Erythroblast (primary cell): ENCODE data around the gene PTH1R.

Experiments
- DNase-seq, 2 experiments: peaks; one replicate each; lab custom pipeline; 2025; lab: John Stamatoyannopoulos, UW
- GATA1 ChIP-seq: IDR thresholded peaks from 2 replicates; pipeline ENCODE4 v1.6.1; 2011; ENCODE audit warnings: low read depth, mild to moderate bottlenecking, control low read depth, low read length, moderate library complexity
- POLR2A ChIP-seq: IDR thresholded peaks from 2 replicates; pipeline ENCODE4 v1.6.1; 2011; ENCODE audit warnings: mild to moderate bottlenecking, low read length

PTH1R gene

DNA sequence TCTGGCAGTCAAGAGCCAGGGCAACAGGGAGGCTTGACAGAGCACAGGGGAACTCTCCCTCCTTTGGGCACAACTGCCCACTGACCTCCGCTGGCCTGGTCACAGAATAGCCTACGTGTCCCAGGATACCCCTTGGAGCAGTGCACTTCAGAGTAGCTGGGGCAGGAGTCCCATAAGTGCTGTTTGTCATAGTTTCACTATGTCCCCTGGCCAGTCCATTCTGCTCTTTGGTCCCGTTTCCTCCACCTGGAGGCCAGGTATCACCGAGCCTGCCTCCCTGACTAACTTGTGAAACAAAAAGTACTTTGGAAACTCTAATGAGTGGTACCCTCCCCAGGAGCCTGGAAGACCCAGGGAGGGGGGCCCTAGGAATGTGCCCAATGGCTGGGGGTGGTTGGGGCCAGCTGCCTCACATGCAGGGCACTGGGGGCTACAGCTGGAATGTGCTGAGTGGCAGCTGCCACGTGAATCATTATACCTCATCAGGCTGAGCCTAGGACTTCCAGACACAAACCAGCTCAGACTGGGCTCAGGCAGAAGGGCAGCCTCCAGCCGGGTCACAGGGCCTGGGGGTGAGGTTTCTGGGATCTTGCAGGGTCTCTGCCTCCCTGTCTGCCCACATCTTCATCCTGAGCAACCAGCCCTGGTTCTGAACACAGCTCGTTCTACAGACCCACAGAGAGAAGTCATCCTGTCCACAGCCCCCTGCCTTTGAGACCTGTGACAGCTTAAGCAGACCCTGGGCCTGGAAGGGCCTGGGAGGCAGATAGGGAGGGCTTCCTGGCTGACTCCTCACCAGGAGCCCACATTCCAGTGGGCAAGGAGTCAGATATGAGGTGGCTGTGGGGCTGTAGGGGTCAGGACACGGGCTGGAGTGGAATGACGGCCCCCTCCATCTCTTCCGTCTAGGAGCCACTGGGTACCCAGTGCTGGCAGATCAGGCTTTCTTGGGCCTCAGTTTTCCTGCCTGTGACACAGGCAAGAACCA is 914 bp upstream of the PTH1R start:
- DNase-seq = no peak
- TF ChIP-seq GATA1 (no peak), POLR2A (no peak)

DNA sequence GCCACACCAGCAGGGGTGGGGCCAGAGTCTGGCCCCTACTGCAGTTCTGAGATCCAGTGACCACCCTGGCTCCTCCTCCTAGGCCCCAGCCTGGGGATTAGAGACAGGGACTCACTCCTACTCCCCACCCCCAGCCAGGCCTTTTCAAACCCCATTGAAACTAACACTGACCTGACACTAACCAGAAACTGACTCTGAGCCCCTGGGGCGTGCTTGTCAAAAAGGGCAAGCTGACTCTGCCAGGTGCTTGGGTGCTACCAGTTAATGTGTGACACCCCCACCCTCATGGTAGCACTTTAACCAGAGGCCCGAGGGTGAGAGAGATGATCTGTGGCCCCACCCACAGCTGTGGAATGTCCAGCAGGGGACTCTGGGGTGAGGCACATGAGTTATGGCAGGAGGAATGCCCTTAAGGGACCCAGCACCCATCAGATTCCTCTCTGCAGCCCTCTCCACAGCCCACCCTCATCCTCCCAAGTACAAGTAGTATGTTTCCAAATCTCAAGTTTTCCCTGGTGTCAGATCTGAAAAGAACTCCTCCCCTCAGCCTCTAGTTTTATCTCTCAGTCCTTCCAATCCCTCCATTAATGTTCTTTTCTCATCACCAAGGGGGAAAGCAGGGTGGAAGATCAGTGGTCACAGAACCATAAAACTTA is 1.4 kb downstream of the PTH1R start:
- DNase-seq = no peak

DNA sequence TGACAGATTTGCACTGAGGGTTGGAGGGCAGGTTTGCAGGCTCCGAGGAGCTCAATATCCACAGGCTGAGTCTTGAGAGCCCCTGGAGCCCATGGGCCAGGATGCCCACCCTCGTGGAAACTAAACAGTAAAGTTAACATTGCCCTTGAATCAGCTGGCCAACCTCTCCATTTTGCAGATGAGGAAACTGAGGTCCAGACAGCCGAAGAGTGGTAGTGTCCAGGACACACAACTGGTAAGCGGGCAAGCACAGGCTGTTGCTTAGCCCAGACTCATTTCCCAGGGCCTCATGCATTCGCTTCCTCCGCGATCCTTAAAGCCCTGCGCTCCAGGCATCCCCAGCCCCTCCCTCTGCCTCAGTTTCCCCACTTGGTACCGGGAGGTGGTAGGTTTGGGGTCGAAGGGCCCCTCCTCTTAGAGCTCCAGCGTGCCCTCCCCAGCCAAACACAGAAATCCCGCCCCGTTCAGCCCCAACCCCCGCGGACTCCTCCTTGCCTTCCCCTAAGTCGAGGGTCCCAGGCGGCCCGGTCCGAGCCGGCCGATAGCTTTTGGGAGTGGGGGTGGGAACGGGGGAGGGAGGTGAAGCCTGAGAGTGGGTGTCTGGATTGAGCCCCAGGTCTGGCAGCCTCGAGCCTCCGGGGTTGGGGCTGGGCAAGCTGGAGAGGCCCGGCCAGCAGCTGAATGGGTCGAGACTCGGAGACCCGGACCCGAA is 3.5 kb downstream of the PTH1R start:
- TF ChIP-seq GATA1 (no peak), POLR2A (no peak)
- no peak for DNase-seq

More for the DNA sequence above, 1.4 kb downstream of the PTH1R start:
- TF ChIP-seq POLR2A (no peak), GATA1 (no peak)

DNA sequence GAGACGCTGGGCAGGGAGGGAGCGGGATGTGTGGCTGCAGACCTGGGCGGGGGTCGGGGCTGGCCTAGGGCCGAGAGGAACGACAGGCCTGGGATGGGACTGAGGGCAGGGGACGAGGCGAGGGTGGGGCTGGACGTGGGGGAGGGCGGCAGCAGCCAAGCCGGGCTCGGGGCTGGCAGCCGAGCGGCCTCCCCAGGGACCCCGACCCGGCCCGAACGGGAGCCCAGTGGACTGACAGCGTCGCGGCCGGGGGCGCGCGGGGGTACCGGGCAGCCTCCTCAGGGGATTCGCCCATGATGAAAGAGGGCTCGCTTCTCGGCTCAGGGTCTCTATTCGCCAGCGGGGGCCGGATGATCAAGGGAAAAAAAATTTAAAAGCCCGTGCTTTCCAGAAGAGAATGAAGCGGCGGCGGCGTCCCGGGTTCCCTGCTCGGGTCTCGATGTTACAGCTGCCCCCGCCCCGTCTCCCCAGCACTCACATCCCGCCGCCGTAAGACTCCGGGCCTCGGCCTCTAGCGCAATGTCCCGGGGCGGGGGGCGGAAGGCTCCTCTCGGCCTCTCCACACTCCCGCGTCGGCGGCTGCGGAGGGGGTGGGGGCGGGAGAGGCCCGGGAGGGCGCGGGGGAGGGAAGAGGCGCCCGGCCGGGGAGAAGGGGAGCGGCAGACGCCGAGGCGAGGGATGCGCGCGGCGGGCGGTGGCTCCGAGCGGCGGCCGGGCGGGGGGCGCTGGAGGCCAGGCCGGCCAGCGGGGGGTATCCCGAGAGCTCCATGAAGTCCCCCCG is 4.3 kb downstream of the PTH1R start:
- DNase-seq = no peak
- TF ChIP-seq POLR2A (no peak), GATA1 (no peak)

DNA sequence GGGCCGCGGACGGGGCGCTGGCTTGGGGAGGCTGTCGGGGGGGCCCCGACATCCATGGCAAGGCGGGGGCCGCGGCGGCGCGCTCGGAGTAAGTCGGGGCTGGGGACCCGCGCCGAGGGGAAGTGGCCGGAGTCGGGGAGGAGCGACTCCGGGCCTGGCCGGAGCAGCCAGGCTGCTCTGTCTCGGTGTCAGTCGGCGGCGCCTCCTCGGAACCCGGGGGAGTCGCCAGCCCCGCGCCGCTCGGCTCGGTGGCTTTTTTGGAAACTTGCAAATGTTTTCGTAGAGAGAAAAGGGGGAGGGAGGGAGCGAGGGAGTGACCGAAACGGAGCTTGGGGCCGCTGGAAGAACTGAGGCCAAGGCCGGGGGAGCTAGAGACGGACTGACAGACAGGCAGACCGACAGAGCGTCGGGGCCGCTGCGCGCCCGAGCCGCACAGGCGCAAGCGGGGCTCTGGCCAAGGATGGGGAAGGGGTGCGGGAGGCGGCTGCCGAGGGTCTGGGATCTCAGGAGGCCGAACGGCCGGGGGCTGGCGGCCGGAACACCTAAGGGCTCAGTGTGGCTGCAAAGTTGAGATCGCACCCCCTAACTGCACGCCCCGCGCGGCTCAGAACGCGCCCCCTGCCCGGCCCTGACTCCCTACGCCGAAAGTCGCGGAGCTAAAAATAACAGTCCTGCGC is 5.0 kb downstream of the PTH1R start:
- peak; percentile 15 to 17 for DNase-seq
- TF ChIP-seq POLR2A = no peak
- no peak for TF ChIP-seq GATA1

DNA sequence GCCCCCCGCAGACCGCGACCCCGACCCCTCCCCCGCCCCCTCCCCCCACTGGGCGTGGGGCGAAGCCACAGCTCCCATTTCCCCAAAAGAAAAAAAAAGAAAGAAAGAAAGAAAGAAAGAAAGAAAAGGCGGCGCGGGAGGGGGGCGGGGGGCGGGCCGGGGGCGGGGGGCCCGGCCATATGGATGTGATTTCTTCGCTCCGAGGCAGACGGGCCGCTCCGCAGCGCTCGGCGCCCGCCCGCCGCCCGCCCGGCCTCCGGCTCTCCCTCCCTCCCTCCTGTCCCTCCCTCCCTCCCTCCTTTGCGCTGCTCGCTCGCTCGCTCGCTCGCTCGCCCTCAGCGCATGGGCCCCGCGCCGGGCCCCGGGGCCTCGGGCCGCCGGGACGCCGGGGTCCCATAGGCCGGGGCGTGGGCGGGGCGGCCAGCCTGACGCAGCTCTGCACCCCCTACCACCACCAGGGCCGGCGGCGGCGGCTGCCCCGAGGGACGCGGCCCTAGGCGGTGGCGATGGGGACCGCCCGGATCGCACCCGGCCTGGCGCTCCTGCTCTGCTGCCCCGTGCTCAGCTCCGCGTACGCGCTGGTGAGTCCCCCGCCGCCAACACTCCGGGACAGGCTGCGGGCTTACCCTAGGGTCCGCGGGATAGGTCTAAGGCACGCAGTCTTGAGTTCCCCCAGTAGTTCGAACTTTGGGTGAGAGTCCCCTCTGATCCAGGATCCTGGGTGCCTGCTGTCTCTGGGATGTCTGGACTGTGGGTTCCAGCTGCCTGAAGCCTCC is 5.7 kb downstream of the PTH1R start:
- TF ChIP-seq GATA1 (no peak), POLR2A (no peak)
- DNase-seq = peak; percentile 22 to 27

DNA sequence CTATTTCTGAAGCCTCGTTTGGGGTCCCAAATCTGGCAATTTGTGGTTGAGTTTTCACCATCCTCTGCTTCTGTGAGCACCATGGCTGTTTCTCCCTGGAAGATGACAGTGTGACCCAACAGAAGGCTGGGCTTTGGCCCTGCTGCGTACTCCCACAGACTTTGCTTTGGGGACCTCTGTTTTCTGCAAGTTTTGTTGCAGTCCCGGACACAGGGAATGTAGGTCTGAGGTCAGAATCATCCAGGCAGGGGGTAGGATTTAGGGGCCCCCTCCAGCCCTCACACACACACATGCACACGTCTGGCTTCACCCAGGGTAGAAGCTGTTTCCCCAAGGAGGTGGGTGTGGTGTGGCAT is 6.3 kb downstream of the PTH1R start:
- TF ChIP-seq GATA1 = no peak
- no peak for DNase-seq

DNA sequence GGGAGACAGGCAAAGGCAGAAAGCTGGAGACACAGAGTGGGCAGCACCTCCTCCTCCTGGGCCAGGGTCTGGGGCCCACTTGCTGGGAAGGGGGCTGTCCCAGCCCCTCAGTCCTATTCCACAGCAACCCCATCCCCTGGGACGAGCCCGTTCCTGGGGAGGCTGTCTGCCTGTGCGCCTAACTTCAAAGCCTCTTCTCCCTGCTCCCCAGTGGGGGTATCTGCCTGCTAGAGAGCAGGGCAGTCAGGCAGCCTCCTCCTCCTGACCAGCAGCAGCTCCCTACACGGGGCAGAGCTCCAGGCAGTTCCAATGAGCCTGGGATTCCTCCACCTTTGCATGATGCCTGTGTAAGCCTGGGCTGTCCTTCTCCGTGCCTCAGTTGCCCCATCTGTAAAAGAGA is 6.9 kb downstream of the PTH1R start:
- DNase-seq = no peak
- TF ChIP-seq POLR2A (no peak), GATA1 (no peak)

DNA sequence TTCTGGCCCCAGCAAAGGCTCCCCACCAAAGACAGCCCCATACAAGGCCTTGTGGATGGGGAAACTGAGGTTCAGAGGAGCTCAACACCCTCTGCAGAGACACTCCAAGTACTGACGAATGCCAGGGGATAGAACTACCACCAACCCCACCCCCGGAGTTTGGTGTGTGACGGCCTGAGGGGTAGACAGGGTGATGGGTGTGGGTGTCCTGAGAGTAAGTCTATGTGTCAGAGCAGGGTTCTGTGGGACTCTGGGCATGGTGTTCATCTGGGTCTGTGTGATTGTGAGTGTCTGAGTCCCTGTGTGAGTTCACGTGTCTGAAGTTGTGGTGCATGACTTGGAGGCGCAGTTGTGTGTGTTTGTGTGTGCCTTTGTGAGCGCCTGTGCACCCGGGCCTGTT is 7.4 kb downstream of the PTH1R start:
- no peak for TF ChIP-seq POLR2A
- TF ChIP-seq GATA1 = no peak
- no peak for DNase-seq

DNA sequence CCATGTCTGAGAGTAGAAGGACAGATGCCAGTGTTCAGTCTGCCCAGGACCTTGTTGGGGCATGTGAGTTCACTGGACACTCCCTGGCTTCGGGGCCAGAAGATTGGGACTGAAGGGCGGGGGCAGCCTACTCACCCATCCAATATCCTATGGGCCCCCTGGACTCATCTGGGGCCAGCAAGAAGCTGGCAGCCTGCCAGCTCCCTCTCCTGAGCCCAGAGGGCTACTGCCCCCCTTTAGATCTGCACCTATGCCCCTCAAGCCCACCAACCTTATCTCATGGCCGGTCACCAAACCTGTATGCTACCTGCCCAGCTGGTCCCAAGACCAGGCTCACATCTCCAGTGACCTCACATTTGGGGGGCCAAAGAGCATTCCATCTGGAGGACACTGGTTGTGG is 8.1 kb downstream of the PTH1R start:
- TF ChIP-seq POLR2A (no peak), GATA1 (no peak)
- no peak for DNase-seq

DNA sequence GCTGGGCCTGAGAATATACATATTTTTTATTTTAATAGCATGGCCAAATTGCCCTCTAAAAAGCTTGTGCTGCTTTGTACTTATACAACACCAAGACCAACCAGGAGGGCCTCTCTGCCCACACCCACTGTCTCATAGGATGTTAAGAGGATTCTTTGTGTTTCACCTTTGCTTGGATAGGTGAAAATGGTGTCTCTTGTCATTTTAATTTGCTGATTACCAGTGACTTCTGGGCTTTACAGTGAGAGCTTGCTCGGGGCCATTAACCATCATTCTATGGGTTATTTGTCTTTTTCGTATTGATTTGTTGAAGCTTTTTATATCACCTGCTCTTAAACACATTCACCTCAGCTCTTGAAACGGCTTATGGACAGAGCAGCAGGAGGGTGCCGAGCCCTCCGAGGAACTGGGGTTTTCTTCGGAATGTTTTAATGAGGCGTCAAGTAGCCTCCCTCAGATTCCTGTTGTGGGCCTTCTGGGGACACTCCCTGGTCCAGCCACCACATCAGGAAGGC is 10.5 kb downstream of the PTH1R start:
- no peak for TF ChIP-seq GATA1
- no peak for TF ChIP-seq POLR2A
- no peak for DNase-seq

DNA sequence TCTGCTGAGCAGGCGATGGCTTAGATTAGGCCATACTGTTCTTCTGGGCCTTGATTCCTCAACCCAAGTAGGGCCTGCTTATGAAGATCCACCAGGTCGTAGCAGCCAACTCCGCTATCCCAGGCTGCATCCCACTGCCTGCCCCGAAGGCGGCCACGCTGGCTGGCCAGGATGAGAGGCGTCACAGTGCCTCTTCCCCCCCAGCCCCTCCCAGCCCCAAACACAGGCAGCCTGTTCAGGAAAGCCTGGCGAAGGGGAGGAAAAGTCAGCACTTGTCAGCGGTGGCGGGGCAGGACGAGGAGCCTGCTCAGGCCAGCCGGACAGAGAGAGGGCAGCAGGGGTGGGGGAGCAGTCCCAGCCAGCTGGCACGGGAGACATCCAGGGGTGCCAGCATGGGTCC is 11.2 kb downstream of the PTH1R start:
- DNase-seq = no peak
- TF ChIP-seq POLR2A = no peak
- TF ChIP-seq GATA1 = no peak
